Activated CD8-positive, alpha-beta T cell treated with anti-CD3 and anti-CD28 coated beads for 36 hours (primary cell): ENCODE measurements around the gene FRMD4A. TPM values are rescaled to one million over a fixed set of nuclear protein-coding genes. Genes with fewer than 3 reads are reported as not detected.

Experiments
- ATAC-seq: fragments of 200-7000 bp; cut with Tn5 transposase; one replicate; pipeline ENCODE4 v1.10.0; 2021; ENCODE audit warnings: mild to moderate bottlenecking, moderate library complexity
- CTCF ChIA-PET: fragments of 350-600 bp; sonication (Branson Sonifier 250); formaldehyde crosslinking; loops from one replicate; lab custom pipeline; 2021; ENCODE audit warnings: antibody characterized with exemption; lab: Charles Lee
- POLR2A ChIA-PET: fragments of 350-600 bp; sonication (Branson Sonifier 250); formaldehyde crosslinking; loops from one replicate; lab custom pipeline; 2021; ENCODE audit warnings: antibody characterized with exemption; lab: Charles Lee
- DNase-seq: peaks from one replicate; pipeline ENCODE4 v3.0.0-alpha.2; 2020
- H3K27ac Mint-ChIP-seq: one replicate; pipeline ENCODE4 v1.8.0; 2021; ENCODE audit warnings: mild to moderate bottlenecking, mixed read lengths
- H3K27me3 Mint-ChIP-seq: one replicate; pipeline ENCODE4 v1.8.0; 2021; ENCODE audit warnings: mixed read lengths
- H3K36me3 Mint-ChIP-seq: one replicate; pipeline ENCODE4 v1.8.0; 2021; ENCODE audit warnings: low read depth, mixed read lengths
- H3K4me1 Mint-ChIP-seq: one replicate; pipeline ENCODE4 v1.8.0; 2021; ENCODE audit warnings: low read depth, mixed read lengths
- H3K4me3 Mint-ChIP-seq: one replicate; pipeline ENCODE4 v1.8.0; 2021; ENCODE audit warnings: mild to moderate bottlenecking, moderate library complexity, mixed read lengths
- H3K9me3 Mint-ChIP-seq: one replicate; pipeline ENCODE4 v1.8.0; 2021; ENCODE audit warnings: mixed read lengths
- intact Hi-C: fragments of 100-400 bp; cut with micrococcal nuclease; formaldehyde crosslinking; loops from one replicate; pipeline ENCODE4 v1.10.0; 2022
- total RNA-seq, 2 experiments: library from RNA; stranded (reverse); gene quantifications; one replicate each; pipeline ENCODE4 v1.2.3, GENCODE V29; 2021
- TF ChIP-seq, protein P1 (sequence below): fragments of 200-600 bp; IDR thresholded peaks from one replicate; pipeline ENCODE4 v1.8.0; 2022; ENCODE audit warnings: antibody characterized with exemption, mild to moderate bottlenecking

Gene FRMD4A
- total RNA-seq, 2 experiments from 2014 or later: 2.1 to 2.8 TPM

DNA sequence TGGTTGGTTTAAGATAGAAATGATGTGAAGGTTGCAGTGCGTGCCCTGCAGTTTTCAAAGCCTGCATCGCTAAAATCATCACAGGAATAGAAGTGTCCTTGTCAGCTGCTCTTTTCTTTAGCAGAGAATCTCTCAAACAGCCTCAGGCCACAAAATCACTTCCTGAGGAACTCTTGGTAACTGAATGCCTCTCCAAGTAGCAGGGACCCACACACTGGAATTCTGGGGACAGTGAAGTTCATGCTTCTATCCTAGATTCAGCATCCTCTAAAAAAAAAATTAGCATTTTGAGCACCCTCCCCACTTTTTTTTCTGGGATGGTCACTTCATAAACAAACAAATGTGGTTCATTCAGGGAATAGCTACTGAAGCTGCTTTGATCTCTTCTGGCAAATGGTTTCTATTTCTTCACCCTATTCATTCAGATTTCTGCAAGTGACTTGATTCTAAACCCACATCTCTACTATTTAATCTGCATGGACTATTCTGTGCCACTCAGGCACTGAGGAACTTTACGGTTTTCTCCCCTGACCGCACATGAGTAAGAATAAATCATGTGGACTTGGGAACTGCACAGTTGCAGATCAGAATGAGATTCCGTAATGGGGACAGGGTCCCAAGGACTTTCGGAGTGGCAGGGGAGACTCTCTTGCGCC lies 306.9 kb downstream of the FRMD4A start:
- ChIA-PET POLR2A (interaction anchor here (0.6 to 0.7 kb wide), 4 partner anchors 8 to 158 kb away, joined by 3 to 4 read pairs (median 3); no protein-coding TSS in a partner anchor), CTCF (no interaction called here)
- peaks cover 2% of the 10 kb centered on the region for H3K36me3 Mint-ChIP-seq
- peaks cover 10% of the 10 kb centered on the region for H3K27me3 Mint-ChIP-seq
- intact Hi-C loops: no loop called here
- TF ChIP-seq, protein P1, sequence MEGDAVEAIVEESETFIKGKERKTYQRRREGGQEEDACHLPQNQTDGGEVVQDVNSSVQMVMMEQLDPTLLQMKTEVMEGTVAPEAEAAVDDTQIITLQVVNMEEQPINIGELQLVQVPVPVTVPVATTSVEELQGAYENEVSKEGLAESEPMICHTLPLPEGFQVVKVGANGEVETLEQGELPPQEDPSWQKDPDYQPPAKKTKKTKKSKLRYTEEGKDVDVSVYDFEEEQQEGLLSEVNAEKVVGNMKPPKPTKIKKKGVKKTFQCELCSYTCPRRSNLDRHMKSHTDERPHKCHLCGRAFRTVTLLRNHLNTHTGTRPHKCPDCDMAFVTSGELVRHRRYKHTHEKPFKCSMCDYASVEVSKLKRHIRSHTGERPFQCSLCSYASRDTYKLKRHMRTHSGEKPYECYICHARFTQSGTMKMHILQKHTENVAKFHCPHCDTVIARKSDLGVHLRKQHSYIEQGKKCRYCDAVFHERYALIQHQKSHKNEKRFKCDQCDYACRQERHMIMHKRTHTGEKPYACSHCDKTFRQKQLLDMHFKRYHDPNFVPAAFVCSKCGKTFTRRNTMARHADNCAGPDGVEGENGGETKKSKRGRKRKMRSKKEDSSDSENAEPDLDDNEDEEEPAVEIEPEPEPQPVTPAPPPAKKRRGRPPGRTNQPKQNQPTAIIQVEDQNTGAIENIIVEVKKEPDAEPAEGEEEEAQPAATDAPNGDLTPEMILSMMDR: no peak
- ATAC-seq (no peak), DNase-seq (no peak)
- no peak overlapping the region for H3K27ac Mint-ChIP-seq
- H3K4me1 Mint-ChIP-seq: peaks cover 12% of the 10 kb centered on the region
- peaks cover 4% of the 10 kb centered on the region for H3K9me3 Mint-ChIP-seq
- H3K4me3 Mint-ChIP-seq: no peak overlapping the region

DNA sequence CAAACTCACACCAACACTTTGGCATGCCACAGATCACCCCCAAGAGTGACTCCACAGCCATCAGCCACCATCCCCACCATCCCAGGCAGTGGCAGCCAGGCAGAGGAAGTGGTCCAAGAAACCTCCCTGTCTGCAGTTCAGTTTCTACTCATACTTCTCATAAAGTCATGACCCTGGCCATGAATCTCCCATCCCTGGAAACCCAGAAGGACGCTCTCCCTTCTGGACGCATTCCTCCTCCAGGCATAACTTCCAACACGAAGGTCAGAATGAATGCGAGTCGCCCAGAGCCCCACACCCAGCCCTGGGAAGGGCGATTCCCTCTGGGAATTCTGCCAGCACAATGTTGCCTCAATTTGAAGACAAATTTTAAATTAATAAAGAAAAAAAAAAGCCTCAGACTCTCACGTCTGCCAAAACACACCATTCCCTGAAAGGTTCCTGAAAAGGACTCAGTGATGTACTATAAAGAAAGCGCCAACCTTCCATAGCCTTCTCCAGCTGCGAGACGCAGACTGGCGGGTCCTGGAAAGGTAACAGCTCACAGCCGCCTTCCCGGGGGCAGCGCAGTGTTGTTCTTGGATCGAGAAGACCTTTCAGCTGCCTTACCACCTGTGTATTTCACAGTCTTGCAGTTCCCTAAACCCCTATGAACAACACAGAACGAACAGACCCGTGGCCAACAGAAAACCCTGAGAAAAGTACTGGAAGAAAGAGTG lies 307.6 kb downstream of the FRMD4A start:
- Mint-ChIP-seq H3K27me3 (peaks cover 10% of the 10 kb centered on the region), H3K9me3 (peaks cover 9% of the 10 kb centered on the region), H3K4me1 (peaks cover 12% of the 10 kb centered on the region), H3K4me3 (no peak overlapping the region), H3K27ac (no peak overlapping the region), H3K36me3 (peaks cover 7% of the 10 kb centered on the region)
- TF ChIP-seq, protein P1: no peak
- ChIA-PET CTCF (interaction anchor here (0.5 kb wide), 1 partner anchor 135 kb away, joined by 3 read pairs; no protein-coding TSS in a partner anchor), POLR2A (interaction anchor here (0.6 kb wide), 1 partner anchor 11 kb away, joined by 3 read pairs; no protein-coding TSS in a partner anchor)
- ATAC-seq (no peak), DNase-seq (no peak)
- intact Hi-C loops: no loop called here

DNA sequence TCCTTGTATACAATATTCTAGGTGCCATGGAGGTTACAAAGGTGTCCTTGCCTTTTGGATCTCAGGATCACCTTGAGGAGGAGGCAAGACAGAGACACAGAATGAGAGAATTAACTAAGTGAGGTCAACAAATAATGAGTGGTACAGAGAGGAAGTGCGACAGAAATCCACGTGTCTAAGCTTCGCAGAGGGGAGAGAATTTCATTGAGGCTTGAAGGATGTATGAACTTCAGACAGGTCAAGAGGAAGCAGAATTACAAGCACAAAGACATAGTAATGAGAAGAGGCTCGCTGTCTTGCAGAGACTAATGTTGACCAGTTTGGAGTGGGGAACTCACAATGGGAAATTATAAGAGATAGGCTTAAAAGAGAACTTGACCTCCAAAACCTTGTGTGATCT lies 308.7 kb downstream of the FRMD4A start:
- peaks cover 7% of the 10 kb centered on the region for H3K36me3 Mint-ChIP-seq
- DNase-seq (no peak), ATAC-seq (no peak)
- H3K4me3 Mint-ChIP-seq: no peak overlapping the region
- H3K27me3 Mint-ChIP-seq: peaks cover 10% of the 10 kb centered on the region
- TF ChIP-seq, protein P1: no peak
- CTCF ChIA-PET: no interaction called here
- POLR2A ChIA-PET: no interaction called here
- H3K27ac Mint-ChIP-seq: no peak overlapping the region
- H3K4me1 Mint-ChIP-seq: peaks cover 12% of the 10 kb centered on the region
- peaks cover 10% of the 10 kb centered on the region for H3K9me3 Mint-ChIP-seq
- intact Hi-C loops: no loop called here

DNA sequence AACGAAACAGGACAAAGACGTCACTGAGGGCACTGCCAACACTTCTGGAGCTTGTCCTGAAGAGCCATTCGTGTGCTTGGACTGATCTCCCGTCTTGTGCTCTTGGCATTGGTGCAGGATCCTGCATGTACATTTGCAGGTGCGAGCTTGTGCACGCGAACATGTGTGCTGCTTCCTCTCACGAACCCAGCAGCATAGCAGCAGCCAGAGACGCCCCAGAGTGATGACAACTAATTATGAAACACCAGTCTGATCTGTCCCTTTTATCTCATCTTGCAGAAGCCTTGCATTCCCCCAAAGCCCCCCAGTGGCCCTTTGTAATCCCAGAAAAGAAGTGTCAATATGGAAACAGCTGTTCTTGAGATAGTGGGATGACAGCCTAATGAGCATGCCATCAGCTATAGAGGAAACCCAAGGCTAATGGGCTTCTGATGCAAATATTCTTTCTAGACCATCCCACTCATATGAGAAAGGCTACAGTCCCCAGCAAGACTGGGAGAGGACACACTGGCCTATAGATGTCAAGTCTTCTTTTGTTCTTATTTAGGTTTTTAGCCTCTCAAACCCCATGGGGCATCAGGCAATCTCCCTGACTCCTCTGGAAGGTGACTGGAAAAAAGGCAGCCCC lies 310.6 kb downstream of the FRMD4A start:
- ChIA-PET CTCF (no interaction called here), POLR2A (no interaction called here)
- no peak for DNase-seq
- peaks cover 23% of the 10 kb centered on the region for H3K4me1 Mint-ChIP-seq
- H3K27me3 Mint-ChIP-seq: peaks cover 10% of the 10 kb centered on the region
- H3K36me3 Mint-ChIP-seq: peaks cover 7% of the 10 kb centered on the region
- no peak overlapping the region for H3K4me3 Mint-ChIP-seq
- TF ChIP-seq, protein P1: no peak
- no peak overlapping the region for H3K27ac Mint-ChIP-seq
- no peak for ATAC-seq
- peaks cover 10% of the 10 kb centered on the region for H3K9me3 Mint-ChIP-seq
- intact Hi-C loops: no loop called here
